Ectodermal cell (in vitro differentiated cells): Measurements from ENCODE around the gene AQP1.

Source experiments
- H3K27ac ChIP-seq: 2 replicates; pipeline ENCODE4 v1.7.0; 2013; ENCODE audit warnings: mild to moderate bottlenecking, low read depth, low read length; ENCODE audit not compliant: insufficient read depth, poor library complexity, severe bottlenecking
- H3K27me3 ChIP-seq: 2 replicates; pipeline ENCODE4 v1.7.0; 2013; ENCODE audit warnings: mild to moderate bottlenecking, low read length; ENCODE audit not compliant: insufficient read depth, control insufficient read depth, poor library complexity, severe bottlenecking
- H3K36me3 ChIP-seq: one replicate; pipeline ENCODE4 v1.7.0; 2013; ENCODE audit warnings: low read length; ENCODE audit not compliant: control insufficient read depth, insufficient read depth
- H3K4me1 ChIP-seq: one replicate; pipeline ENCODE4 v1.7.0; 2013; ENCODE audit warnings: low read length; ENCODE audit not compliant: control insufficient read depth, insufficient read depth
- H3K4me3 ChIP-seq: 2 replicates; pipeline ENCODE4 v1.7.0; 2013; ENCODE audit warnings: low read depth, low read length, control low read depth; ENCODE audit not compliant: insufficient read depth
- H3K9me3 ChIP-seq: 2 replicates; pipeline ENCODE4 v1.7.0; 2013; ENCODE audit warnings: mild to moderate bottlenecking, low read length, moderate library complexity; ENCODE audit not compliant: control insufficient read depth
- WGBS, 2 experiments: methylation state at CpG; one replicate each; pipeline ENCODE4 v1.1.7; 2013; ENCODE audit warnings: missing lambda C conversion rate in 2 of 2; 5-methylcytosine and 5-hydroxymethylcytosine counted together

AQP1 gene

GRCh38 chr7:30925117-30925516 lies 13.5 kb downstream of the AQP1 start:
- Histone ChIP-seq H3K27me3 (no peaks in the 10 kb centered on the region), H3K27ac (no peak overlapping the region), H3K4me3 (no peak overlapping the region), H3K36me3 (no peaks in the 10 kb centered on the region), H3K4me1 (no peaks in the 10 kb centered on the region), H3K9me3 (no peaks in the 10 kb centered on the region)
- WGBS, 2 experiments = 86 to 93% methylated on average over 2 of the region's 2 CpGs

GRCh38 chr7:30925913-30926312 lies 14.3 kb downstream of the AQP1 start:
- WGBS, 2 experiments = 95% methylated on average over 5 of the region's 5 CpGs
- Histone ChIP-seq H3K4me3 (no peak overlapping the region), H3K27ac (no peak overlapping the region), H3K36me3 (no peaks in the 10 kb centered on the region), H3K27me3 (no peaks in the 10 kb centered on the region), H3K4me1 (no peaks in the 10 kb centered on the region), H3K9me3 (no peaks in the 10 kb centered on the region)

- Histone ChIP-seq H3K4me1 (no peaks in the 10 kb centered on the region), H3K36me3 (no peaks in the 10 kb centered on the region), H3K27ac (no peak overlapping the region), H3K9me3 (no peaks in the 10 kb centered on the region), H3K4me3 (no peak overlapping the region), H3K27me3 (no peaks in the 10 kb centered on the region)
- WGBS, 2 experiments = 94 to 96% methylated on average over 5 of the region's 5 CpGs
Observed at GRCh38 chr7:30926313-30926712, 14.7 kb downstream of the AQP1 start.

GRCh38 chr7:30927040-30927439 lies 15.4 kb downstream of the AQP1 start:
- no peak overlapping the region for H3K27ac ChIP-seq
- H3K36me3 ChIP-seq = no peaks in the 10 kb centered on the region
- no peak overlapping the region for H3K4me3 ChIP-seq
- no peaks in the 10 kb centered on the region for H3K27me3 ChIP-seq
- WGBS, 2 experiments = 80 to 88% methylated on average over 3 of the region's 3 CpGs
- H3K9me3 ChIP-seq = no peaks in the 10 kb centered on the region
- no peaks in the 10 kb centered on the region for H3K4me1 ChIP-seq

- Histone ChIP-seq H3K27me3 (no peaks in the 10 kb centered on the region), H3K4me3 (no peak overlapping the region), H3K4me1 (peaks cover 5% of the 10 kb centered on the region), H3K36me3 (no peaks in the 10 kb centered on the region), H3K9me3 (no peaks in the 10 kb centered on the region), H3K27ac (no peak overlapping the region)
- 84 to 88% methylated on average over 3 of the region's 3 CpGs for WGBS, 2 experiments
Observed at GRCh38 chr7:30927559-30927958, 15.9 kb downstream of the AQP1 start.

GRCh38 chr7:30928254-30928872 lies 16.7 kb downstream of the AQP1 start:
- Histone ChIP-seq H3K4me3 (no peak overlapping the region), H3K36me3 (no peaks in the 10 kb centered on the region), H3K9me3 (no peaks in the 10 kb centered on the region), H3K27ac (no peak overlapping the region), H3K4me1 (peaks cover 13% of the 10 kb centered on the region), H3K27me3 (no peaks in the 10 kb centered on the region)
- WGBS, 2 experiments = 95% methylated on average over 13 of the region's 13 CpGs

GRCh38 chr7:30929686-30930085 lies 18.0 kb downstream of the AQP1 start:
- no peaks in the 10 kb centered on the region for H3K36me3 ChIP-seq
- no peak overlapping the region for H3K27ac ChIP-seq
- H3K4me3 ChIP-seq = no peak overlapping the region

GRCh38 chr7:30930621-30931020 lies 19.0 kb downstream of the AQP1 start:
- H3K27ac ChIP-seq = no peak overlapping the region
- H3K4me1 ChIP-seq = peaks cover 22% of the 10 kb centered on the region
- 85 to 86% methylated on average over 8 of the region's 8 CpGs for WGBS, 2 experiments

More at GRCh38 chr7:30929686-30930085, 18.0 kb downstream of the AQP1 start:
- Histone ChIP-seq H3K9me3 (no peaks in the 10 kb centered on the region), H3K27me3 (no peaks in the 10 kb centered on the region), H3K4me1 (peaks cover 22% of the 10 kb centered on the region)
- 90 to 92% methylated on average over 4 of the region's 4 CpGs for WGBS, 2 experiments

GRCh38 chr7:30931161-30931928 lies 19.7 kb downstream of the AQP1 start:
- Histone ChIP-seq H3K27ac (no peak overlapping the region), H3K36me3 (no peaks in the 10 kb centered on the region), H3K27me3 (no peaks in the 10 kb centered on the region), H3K9me3 (no peaks in the 10 kb centered on the region), H3K4me3 (no peak overlapping the region), H3K4me1 (peaks cover 22% of the 10 kb centered on the region)
- WGBS, 2 experiments = 94 to 95% methylated on average over 24 of the region's 24 CpGs

More at GRCh38 chr7:30930621-30931020, 19.0 kb downstream of the AQP1 start:
- Histone ChIP-seq H3K9me3 (no peaks in the 10 kb centered on the region), H3K4me3 (no peak overlapping the region), H3K27me3 (no peaks in the 10 kb centered on the region), H3K36me3 (no peaks in the 10 kb centered on the region)

- no peak overlapping the region for H3K27ac ChIP-seq
- H3K4me3 ChIP-seq = no peak overlapping the region
- H3K36me3 ChIP-seq = no peaks in the 10 kb centered on the region
- H3K4me1 ChIP-seq = peaks cover 22% of the 10 kb centered on the region
- H3K27me3 ChIP-seq = no peaks in the 10 kb centered on the region
- no peaks in the 10 kb centered on the region for H3K9me3 ChIP-seq
- 94 to 95% methylated on average over 9 of the region's 9 CpGs for WGBS, 2 experiments
Observed at GRCh38 chr7:30931929-30932540, 20.4 kb downstream of the AQP1 start.
